Fibroblast of skin of back (primary cell): ENCODE results near the gene HOXB3. TPM values are rescaled to one million over a fixed set of nuclear protein-coding genes. Genes with fewer than 3 reads are reported as not detected.

Source experiments
- DNase-seq: peaks from one replicate; pipeline ENCODE4 v3.0.0-alpha.2; 2013
- polyA plus RNA-seq, 2 experiments: library from polyadenylated mRNA; unstranded; fragments of 120-200 nt; gene quantifications; one replicate each; pipeline ENCODE4 v1.2.1, GENCODE V29; 2013; ENCODE audit not compliant: insufficient read length in 2 of 2

The HOXB3 gene
- 10.3 TPM for polyA plus RNA-seq (2013, experiment 1 of 2; ENCODE audit: insufficient read length)
- 7.8 TPM for polyA plus RNA-seq (2013, experiment 2 of 2; ENCODE audit: insufficient read length)

DNA sequence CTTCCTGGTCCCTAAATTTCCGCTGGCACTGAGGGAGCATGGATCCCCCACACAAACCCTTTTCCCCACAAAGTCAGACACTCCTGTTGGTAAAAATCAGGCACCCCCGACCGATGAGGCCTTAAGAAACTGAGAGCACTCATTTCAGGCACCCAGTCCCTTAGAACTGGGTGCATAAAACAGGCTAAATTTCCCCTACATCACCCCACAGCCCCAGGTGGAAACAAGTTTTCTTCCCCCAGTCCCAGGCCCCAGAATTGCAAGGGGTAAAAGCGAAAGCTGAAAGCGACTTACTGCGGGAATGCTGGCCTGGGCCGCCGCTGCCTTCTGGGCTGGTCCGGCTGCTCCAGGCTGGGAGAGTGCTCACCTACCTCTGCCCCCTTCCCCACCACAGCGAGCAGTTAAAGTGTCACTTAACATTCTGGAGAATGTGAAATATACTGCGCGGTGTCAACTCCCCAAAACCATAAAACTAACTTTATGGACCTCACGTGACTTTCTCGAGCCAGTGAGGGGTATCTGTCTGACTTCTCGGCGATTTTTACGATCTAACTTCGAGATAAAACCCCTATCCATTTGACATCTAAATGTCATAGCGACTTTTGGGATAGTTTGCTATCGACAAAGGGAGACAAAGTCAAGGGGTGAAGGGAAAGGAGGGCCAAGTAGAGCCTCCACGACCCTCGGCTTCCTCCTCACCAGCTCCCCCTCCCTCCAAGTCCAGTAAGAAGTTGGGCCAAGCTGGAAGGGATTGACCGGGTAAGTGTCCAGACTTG, at the start of gene HOXB3:
HOXB3 (minus strand) TSS at position 411 of the 776 bp plus-strand sequence. CDS start 37,767 bp downstream, outside the sequence.
- DNase-seq = no peak

DNA sequence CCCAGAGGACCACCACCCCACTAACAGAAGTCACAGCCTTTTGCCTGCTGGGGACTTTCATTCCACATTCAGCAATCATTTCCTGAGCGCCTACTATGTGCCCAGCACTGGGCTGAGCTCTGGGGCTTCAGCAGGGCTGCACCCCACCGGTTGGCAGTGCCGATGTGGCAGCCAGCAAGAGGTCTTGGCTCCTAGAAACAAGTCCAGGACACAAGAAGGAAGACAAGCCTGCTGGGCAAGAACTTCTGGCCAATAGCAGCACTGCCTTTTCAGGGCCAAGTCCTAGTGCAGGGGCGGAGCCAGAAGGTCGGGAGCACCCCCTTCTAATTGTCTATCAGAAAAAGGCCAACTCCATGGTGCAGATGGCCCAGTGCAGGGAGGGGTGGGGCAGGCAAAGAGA, 49.1 kb upstream of the HOXB3 start:
- no peak for DNase-seq

DNA sequence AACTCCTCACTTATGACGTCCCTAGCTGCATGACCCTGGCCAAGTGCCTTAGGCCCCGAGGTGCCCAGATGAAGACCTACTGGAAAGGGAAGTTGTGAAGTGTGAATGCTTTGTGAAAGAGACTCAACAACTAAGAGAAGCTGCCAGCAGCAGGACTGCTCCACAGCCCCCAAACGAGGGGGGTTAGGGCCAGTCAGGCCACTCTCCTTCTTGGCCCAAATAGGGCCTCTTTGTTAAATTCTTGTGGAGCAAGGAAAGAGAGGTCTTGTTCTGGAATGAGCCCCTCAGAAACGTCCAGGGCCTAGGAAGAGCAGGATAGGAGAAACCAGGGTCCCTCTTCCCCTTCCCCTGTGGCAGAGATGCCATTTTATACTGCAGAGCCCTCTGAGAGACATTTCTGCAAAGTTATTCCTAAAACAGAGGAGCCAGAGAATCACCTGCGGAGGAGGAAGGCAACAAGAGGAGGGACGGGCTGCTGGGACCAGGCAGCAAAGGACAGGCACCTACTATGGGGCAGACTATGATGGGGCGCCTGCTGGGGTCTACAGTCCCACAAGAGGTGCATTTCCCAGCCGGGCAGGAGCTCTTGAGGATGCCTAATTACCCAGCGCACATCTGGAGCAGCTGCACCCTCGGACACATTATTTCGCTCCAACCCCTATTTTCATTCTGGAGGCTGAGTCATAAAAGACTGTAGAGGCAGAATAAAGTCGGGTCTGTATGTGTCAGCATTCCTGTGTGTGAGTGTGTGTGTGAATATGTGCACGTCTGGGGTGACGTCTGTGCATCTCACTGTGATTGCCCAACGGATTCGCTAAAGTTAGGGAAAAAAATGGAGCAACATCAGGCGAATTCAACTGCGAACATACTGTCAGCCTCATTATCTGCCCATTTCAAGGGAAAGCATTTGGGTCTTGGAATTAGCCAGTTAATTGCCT, 47.6 kb upstream of the HOXB3 start:
- DNase-seq = peak; percentile 86

DNA sequence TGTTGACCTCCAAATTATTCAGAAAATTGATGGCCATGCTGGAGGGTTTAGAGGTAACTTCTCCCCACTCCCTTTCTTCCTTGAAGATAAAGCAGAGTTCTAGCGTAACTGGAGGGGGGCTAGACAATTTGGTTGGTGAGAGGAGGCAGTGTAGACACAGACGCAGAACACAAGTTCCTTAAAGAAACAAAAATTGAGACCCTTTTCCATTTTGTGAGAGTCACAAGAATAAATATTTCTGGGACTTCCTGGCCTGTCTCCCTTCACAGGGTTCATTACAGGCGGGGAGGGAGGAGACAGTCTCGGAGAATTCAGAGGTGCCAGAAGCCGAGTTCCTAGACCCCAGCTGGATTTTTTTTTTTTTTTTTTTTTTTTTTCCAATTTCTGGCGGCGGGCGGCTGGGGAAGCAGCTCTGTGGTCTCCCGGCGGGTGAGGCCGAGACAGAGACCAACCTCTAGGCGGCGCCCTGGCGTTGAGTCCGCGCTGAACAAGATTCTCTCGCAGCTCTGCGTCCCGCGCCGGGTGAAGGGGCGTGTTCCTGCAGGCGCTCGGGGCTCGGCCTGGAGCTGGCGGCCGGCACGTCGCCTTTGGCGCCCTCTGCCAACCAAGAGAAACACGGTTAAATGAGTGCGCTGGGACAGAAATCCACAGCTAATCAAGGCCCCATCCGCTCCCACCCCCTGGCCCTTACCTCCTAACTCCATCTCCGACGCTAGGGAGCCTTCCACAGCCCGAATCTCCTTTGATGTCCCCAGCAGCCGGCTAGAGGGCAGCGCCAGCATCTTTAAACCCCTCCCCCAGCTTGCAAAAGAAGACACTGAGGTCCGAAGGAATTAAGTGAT, 46.4 kb upstream of the HOXB3 start:
- peak; percentile 60 for DNase-seq

DNA sequence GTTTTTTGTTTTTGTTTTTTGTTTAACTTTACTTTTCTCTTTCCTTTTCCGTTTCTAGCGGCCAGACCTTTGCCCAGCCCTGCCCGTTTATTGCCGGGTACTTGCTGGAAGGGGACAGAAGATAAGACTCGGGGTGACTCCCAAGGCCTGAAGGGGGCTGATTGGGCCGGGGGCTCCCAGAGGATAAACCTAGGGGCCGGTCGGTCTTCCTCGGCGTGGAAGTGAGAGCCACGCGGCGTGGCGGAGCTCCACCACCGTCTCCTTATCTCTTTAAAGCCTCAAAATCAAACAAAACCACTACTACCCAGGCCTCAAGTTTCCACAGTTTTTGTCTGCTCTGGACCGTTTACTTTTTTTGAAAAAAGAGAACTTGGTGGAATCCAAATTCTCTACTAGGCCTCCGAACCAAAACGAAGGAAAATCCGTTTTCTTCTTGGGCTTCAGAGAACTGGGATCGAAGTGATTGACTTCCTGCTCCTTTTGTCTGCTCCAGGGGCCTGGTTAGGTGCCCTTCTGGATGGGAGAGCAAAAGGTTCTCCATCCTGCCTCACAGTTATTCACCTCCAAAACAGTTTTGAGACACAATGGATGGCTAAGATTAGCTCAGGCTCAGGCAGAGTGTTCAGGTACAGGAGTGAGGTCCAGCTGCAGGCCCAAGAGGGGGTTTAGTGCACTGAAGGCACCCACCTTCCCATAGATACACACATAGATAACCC, 44.6 kb upstream of the HOXB3 start:
- no peak for DNase-seq

DNA sequence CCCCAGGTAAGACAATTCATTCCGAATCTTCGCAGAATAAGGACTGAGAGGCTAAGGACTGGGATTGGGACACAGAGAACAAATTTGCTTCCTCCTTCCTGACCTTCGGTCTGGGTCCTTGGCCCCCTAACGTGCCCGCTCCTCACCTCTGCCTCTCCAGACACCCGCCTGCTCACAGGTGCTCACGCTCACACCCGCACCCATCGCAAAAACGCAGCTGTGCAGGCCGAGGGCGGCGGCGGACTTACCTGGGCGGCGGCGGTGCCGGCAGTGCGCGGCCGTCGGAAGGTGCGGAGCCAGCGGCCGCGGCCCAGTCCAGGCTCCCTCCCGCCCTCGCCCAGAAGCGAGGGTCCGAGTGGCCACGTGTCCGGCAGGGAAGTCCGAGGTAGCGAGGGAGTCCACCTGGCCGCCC, 43.2 kb upstream of the HOXB3 start:
- DNase-seq = no peak

DNA sequence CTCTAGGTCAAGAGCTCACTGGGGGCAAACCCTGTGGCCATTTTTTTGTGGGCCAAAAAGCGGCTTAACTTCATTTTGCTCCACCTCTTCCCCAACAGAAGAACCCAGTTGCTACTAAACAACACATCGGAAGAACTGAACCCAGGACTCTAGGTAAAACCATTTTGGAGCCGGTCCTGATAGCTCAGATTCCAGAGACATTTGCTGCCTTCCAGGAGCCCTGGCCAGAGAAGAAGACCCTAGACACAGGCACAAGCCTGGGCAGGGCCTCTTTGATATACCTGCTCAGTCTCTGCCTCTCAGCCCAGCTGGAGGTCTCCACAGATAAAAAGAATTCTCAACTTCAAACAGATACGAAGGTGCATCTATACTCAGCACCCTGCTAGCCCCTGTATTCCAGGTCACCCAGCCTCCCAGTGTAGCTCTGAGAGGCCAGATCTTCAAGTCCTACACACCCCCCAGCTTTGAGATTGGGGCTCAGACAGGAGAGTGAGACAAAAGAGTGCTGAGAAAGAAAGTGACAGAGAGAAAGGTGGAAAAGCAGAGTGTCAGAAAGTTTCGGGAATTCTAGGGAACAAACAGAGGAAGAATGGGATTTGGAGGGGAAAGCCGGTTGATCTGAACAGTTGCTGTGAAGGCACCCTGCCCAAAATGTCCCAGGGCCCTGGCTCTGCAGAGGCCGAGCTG, 42.7 kb upstream of the HOXB3 start:
- DNase-seq = no peak

DNA sequence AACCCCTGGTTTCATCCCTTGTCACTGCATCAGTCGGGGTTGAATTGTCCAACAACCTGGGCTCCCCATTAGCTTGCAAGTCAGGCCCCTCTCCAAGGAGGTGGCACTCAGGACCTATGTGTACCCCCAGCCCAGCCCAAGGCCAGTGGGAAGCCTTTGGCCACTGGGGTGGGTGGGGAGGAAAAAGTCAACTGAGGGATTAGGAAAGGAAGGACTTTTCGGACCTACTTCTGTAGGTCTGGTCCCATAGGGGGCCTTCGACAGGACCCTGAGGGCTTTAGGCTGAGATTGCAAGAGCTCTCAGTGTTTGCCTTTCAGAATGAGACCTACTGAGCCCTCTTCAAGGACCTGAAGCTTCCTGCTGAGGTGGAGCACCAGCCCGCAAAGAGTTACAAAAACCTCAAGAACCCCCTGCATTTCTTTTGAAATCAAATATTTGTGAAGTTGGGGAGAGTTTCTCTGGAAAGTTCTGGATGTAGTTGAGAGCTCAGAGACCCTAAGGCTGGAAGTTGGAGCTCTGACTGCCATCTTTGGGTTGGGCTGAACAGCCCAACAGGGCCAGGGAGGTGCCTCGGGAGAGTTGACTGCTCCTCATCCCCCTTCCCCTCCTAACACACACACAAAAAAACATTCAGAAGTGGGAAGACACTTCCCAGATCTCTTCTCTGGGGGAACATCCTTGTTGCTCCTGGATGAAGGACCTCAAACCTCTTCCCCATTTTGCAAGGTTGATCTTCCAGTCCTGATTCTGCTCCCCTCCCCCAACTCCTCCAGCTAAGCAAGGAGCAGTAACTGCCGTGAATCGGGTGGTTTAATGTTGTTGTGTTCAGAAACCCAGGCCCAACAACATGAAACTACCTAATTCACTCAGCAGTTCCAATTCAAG, 41.9 kb upstream of the HOXB3 start:
- no peak for DNase-seq

DNA sequence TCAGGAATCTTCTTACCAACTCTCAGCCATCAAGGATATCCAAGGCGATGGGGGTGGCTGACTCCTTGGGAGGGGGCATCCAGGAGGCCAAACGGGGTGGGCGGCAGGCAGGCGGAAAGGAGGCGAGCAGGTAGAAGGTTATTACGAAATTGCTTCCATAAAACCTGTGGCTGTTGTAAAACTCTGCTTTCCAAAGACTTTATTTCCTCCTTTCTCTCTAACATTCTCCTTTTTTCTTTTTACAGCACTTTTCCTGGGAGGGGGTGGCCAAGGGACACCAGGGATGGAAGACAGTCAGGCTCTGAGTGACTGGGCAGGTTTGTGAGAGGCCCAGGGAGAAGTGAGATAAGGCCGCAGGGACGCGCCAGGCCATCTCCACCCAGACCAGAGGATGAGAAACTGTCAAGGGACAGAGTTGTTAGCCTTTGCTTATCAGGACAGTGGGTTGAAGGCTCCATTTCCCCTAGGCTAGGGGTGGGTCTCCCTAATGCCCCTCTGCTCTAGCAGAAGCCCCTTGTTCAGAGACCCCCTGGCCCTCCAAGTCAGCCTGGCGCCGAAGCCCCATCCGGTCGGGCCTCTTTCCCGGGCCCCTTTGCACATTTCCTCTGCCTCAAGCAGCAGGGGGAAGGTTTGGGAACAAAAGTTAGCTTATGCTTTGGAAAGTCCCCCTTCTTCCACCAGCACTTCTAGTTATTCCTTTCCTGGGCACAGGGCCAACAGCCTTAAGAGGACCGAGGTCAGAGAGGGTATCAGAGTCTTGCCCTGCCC, 41.1 kb upstream of the HOXB3 start:
- DNase-seq = no peak

DNA sequence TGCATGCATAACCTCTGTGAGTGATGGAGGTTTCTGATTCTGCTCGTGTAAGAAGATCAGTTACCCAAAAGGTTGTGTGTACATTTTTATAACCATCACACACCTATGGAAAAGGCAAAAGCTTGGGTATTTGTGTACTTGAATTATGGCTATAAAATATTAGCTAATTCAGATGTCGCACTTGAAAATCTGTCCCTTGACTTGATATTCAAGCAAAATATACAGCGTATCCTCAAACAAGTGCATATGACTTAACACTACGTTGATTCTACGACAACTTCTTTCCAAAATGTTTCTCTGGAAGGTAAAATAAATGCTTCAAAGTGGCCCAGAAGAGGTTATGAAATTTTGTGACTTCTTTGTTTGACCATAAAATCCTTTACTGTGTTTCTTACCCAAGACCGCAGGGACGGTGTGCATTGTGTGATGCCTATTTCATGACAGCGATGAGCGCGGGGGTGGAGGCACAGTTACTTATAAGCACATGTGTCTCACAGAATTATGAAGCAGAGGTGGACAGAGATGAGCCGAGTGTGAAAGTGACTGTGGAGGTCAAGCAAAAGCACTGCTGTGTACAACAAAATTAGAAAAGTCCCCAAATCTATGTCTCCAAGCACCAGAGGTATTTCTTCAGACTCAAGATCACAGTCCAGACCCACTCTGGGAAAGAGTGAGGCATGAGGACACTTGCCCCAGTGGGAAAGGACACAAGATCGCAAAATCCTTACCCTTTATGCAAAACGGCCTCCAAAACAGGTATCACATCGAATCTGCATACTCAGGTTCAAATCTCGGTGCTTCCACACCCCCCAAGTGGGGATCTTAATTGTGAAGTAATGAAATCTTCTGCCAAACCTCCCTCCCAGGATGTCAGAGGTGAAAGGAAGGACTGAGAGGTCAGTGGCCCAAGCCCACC, 40.2 kb upstream of the HOXB3 start:
- DNase-seq = no peak

DNA sequence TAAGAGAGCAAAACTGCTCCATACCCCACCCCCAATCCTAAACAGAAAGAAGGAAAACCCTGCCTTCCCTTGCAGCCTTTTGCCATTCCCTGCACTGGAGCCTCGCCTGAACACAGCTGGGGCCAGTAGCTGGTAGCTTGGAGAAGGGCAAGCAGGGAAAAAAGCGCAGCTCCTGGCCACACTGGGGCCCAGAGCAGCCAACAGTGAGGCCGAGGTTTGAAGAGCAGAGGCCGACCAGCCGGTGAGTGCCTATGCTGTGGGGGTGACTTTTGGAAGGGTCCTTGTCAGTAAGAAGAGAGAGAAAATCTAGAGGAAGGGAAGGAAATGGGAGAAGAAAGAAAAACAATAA, 39.3 kb upstream of the HOXB3 start:
- no peak for DNase-seq

DNA sequence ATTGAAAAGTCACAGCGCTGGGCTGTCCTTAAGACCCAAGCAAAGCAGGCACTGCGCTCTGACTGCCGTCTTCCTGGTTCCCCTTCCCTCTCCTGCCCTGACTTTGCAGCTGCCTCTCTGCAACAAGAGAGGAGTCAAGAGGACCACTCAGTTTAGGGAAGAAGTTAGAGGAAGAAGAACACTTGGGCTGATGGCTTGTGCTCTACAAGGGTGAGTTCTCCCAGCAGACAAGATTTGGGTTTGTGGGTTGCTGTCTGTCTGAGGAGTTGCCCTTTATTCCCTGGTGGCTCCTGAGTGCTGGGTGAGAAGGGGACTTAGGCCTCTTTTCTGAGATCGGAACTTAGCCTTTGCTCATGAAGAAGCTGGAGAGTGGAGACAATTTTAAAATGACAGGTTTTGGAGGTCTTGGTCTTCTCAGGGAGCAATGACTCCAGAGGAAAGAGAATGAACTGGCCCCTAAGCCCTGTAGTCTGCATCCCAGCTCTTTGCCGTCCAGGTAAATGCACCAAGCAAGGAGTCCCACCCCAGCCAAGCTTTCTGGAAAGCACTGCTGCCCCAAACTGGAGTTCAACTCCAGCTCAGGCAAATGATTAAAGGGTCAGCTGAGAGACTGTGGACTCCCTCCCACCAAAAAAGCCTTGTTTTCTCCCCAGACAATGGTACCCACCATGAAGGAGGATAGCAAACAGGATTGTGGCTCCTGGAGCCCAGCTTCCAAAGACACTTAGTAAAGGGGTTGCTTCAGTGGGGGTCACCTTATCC, 38.8 kb upstream of the HOXB3 start:
- DNase-seq = no peak

DNA sequence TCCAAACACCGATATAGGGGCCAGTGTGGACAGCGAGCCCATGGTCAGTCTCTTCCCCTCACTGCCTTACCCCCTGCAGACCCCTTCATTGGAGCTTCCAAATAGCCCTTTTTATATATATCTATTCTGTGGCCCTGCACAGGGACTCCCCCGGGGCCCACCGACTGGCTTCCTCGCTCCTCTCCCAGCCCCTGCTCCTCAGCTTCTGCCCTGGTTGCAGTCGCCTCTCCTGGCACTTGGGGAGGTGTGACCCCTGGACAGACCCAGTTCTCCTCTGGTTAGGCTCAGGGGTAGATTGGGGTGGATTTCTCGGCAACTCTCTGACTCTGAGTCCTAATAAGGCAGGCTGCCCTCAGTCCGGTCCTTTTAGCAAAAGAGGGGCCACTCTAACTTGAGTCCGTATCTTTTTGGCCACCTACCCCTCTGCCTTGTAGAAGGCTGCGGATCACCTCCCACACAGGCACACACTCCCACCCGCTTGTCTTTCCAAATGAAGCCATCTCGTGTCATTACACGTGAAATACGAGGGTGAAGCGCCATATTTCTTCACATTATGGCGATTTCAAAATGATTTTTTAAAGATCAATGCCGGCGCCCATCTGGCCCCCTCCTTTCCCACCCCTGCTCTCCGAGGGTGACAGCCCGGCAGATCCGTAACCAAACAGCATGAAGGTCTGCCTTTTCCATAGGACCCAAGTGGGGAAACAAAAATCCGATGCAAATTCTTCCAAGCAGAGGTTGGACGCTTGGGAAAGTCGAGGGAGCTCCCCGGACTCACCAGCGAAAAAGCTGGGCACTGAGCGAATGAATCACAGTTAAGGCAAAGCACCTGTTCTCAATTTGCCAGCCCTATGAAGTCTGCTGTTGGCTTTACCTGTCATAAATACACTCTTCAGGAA, 37.8 kb upstream of the HOXB3 start:
- no peak for DNase-seq

DNA sequence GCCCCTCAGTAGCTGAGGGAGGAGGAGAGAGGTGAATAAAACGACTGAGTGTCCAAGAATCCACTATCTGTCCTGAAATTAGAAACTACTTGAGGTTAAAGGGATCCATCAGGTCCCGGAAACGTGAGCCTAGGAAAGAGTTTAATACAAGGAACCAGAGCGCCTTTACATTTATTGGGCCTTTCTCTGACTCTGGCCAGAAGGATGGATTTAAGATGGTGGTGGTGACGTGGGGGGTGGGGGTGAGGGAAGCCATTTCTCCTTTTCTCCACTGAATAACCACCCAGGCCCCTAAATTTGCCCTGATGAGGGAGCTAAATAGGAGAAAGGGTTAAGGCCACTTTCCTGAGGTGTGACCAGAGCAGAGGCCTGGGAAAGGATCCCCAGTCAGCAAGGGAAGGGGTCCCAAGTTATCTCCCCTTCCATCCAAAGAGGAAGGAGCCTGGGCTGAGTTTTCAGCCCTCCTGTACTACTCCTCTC, 37.1 kb upstream of the HOXB3 start:
- no peak for DNase-seq

DNA sequence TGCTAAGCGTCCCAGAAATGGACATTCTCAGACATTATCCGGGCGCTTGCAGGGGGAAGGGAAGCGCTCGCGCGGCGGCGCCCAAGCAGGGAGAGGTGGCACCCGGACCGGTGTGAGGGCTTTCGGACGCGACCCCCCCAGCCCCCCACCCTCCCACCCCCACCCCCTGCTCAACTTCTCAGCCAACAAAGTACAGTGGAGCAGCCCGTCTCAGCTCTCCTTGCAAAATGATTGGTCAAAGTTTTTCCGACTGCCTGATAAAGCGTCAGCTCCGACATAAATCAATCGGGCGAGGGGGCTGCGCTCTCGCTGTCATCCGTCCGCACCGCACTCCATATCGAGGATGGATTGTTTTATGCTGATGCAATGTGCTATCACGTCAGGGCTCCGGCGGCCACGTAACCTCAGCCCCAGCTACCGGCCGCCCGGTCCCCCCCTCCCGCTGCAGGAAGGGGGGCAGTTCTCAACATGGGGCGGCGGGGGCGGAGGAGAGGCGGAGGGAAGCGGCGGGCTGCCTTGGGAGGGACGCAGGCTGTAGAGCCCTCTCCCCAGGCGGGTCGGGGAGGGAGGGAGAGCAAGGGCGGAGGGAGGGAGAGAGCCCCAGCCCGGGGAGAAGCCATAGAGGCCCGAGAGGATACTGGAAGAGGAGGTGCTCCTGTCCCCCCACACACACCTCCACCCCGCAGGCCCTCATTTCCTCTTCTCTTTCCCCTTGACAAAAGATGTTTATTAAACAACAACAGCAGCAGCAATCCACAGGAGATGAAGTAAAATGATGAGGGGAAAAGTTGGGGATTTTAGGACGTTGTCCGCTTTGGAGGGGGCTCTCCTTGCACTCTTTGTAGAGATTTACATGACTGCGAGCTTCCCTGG, 36.4 kb upstream of the HOXB3 start, which contains the start of gene HOXB9:
HOXB9 (minus strand) TSS at position 114 of the 873 bp plus-strand sequence; CDS start at position 25, 89 bp downstream.
- DNase-seq = peak; percentile 23
